ENCODE data around the gene PCCA.
"Not testable (repeated sequence)": the region's sequence is repeated elsewhere in the genome, so short reads cannot be mapped to it uniquely, and the experiment has no call there.

Gene PCCA

GRCh38 chr13:100149389-100149788, 60.5 kb downstream of the PCCA start:
- no peak for TF ChIP-seq CTCF (IDR thresholded peaks at IDR 0.05; ENCODE audit: borderline replicate concordance, control extremely low read depth, extremely low read depth, insufficient read depth, missing control alignments)
- DNase-seq (ENCODE audit: low spot score), result no peak
- in situ Hi-C loops (cut with MboI; ENCODE audit: low sequenced_read_pairs, unreplicated experiment), result no loop called here

GRCh38 chr13:100150711-100151110, 61.8 kb downstream of the PCCA start:
- DNase-seq (ENCODE audit: low spot score); in situ Hi-C loops (cut with MboI; ENCODE audit: low sequenced_read_pairs, unreplicated experiment): not testable (repeated sequence)

- in situ Hi-C loops (cut with MboI; ENCODE audit: low sequenced_read_pairs, unreplicated experiment), result no loop called here
- no peak for DNase-seq (ENCODE audit: low spot score)
- TF ChIP-seq CTCF (IDR thresholded peaks at IDR 0.05; ENCODE audit: borderline replicate concordance, control extremely low read depth, extremely low read depth, insufficient read depth, missing control alignments), result no peak
These were observed 66.0 kb downstream of the PCCA start for GRCh38 chr13:100154842-100155416.

GRCh38 chr13:100156788-100157187, 67.9 kb downstream of the PCCA start:
- TF ChIP-seq CTCF (IDR thresholded peaks at IDR 0.05; ENCODE audit: borderline replicate concordance, control extremely low read depth, extremely low read depth, insufficient read depth, missing control alignments), result no peak
- DNase-seq (ENCODE audit: low spot score), result no peak
- in situ Hi-C loops (cut with MboI; ENCODE audit: low sequenced_read_pairs, unreplicated experiment), result no loop called here

- TF ChIP-seq CTCF (IDR thresholded peaks at IDR 0.05; ENCODE audit: borderline replicate concordance, control extremely low read depth, extremely low read depth, insufficient read depth, missing control alignments), result no peak
- in situ Hi-C loops (cut with MboI; ENCODE audit: low sequenced_read_pairs, unreplicated experiment), result no loop called here
These were observed 69.7 kb downstream of the PCCA start for GRCh38 chr13:100158569-100158968.

GRCh38 chr13:100159584-100159983, 70.7 kb downstream of the PCCA start:
- in situ Hi-C loops (cut with MboI; ENCODE audit: low sequenced_read_pairs, unreplicated experiment), result no loop called here
- DNase-seq (ENCODE audit: low spot score), result no peak
- no peak for TF ChIP-seq CTCF (IDR thresholded peaks at IDR 0.05; ENCODE audit: borderline replicate concordance, control extremely low read depth, extremely low read depth, insufficient read depth, missing control alignments)

More at GRCh38 chr13:100158569-100158968, 69.7 kb downstream of the PCCA start:
- DNase-seq (ENCODE audit: low spot score), result no peak

GRCh38 chr13:100160450-100160849, 71.6 kb downstream of the PCCA start:
- no peak for TF ChIP-seq CTCF (IDR thresholded peaks at IDR 0.05; ENCODE audit: borderline replicate concordance, control extremely low read depth, extremely low read depth, insufficient read depth, missing control alignments)
- no peak for DNase-seq (ENCODE audit: low spot score)
- in situ Hi-C loops (cut with MboI; ENCODE audit: low sequenced_read_pairs, unreplicated experiment), result no loop called here

Data from GM13976 (cell line).